Panc1 (cell line): ENCODE measurements around the gene METTL27. TPM values are rescaled to one million over a fixed set of nuclear protein-coding genes. Genes with fewer than 3 reads are reported as not detected.
A peak's percentile ranks its signal among the peaks of the same experiment; 100 is the strongest.

ENCODE experiments used
- ATAC-seq: fragments of 200-7000 bp; cut with Tn5 transposase; 2 replicates; pipeline ENCODE4 v1.9.1; 2020; ENCODE audit warnings: mild to moderate bottlenecking, moderate library complexity
- BruUV-seq: library from RNA; stranded (reverse); fragments of 400-500 nt; replicated peaks from 2 replicates; lab custom pipeline; 2021; lab: Mats Ljungman, UMichigan
- CTCF ChIA-PET: fragments of 300-600 bp; sonication (Branson Sonifier 250); formaldehyde crosslinking; loops from one replicate; lab custom pipeline; 2022; ENCODE audit warnings: antibody characterized with exemption; lab: Charles Lee
- POLR2A ChIA-PET: fragments of 300-600 bp; sonication (Branson Sonifier 250); formaldehyde crosslinking; loops from one replicate; lab custom pipeline; 2022; ENCODE audit warnings: antibody characterized with exemption; lab: Charles Lee
- DNase-seq: peaks from one replicate; pipeline ENCODE4 v3.0.0-alpha.2; 2010; ENCODE audit warnings: low read depth, low spot score
- H3K27ac ChIP-seq: 2 replicates; pipeline ENCODE4 v1.5.1; 2011; ENCODE audit warnings: mild to moderate bottlenecking, low read length, inconsistent platforms
- H3K27me3 ChIP-seq: fragments of 200-500 bp; sonication (Bioruptor generic); 2 replicates; pipeline ENCODE4 v1.6.0; 2014; ENCODE audit warnings: low read length, inconsistent platforms; ENCODE audit not compliant: control insufficient read depth, insufficient read depth
- H3K36me3 ChIP-seq: fragments of 200-500 bp; sonication (Bioruptor generic); 2 replicates; pipeline ENCODE4 v1.5.1; 2014; ENCODE audit warnings: inconsistent platforms, mild to moderate bottlenecking, low read length, moderate library complexity; ENCODE audit not compliant: control insufficient read depth, insufficient read depth
- H3K4me1 ChIP-seq: 2 replicates; pipeline ENCODE4 v1.5.1; 2011; ENCODE audit warnings: inconsistent platforms, mild to moderate bottlenecking, low read length, moderate library complexity; ENCODE audit not compliant: control insufficient read depth, insufficient read depth
- H3K4me3 ChIP-seq, 2 experiments: 2 replicates each; pipeline ENCODE4 v1.5.1; 2011 to 2012; ENCODE audit warnings: low read depth in 2 of 2, low read length in 2 of 2, mild to moderate bottlenecking in 2 of 2, inconsistent platforms in 1 of 2, moderate library complexity in 1 of 2
- H3K9me3 ChIP-seq: fragments of 200-500 bp; sonication (Bioruptor generic); 2 replicates; pipeline ENCODE4 v1.5.1; 2014; ENCODE audit warnings: low read depth, mild to moderate bottlenecking, inconsistent platforms, low read length, moderate library complexity; ENCODE audit not compliant: control insufficient read depth, insufficient read depth
- POLR2AphosphoS5 ChIP-seq: IDR thresholded peaks from 2 replicates; pipeline ENCODE4 v1.6.1; 2012; ENCODE audit warnings: mild to moderate bottlenecking, low read depth, low read length, moderate library complexity
- SIN3A ChIP-seq: IDR thresholded peaks from 2 replicates; pipeline ENCODE4 v1.6.1; 2012; ENCODE audit warnings: low read depth, mild to moderate bottlenecking, low read length, moderate library complexity, borderline replicate concordance; ENCODE audit not compliant: insufficient read depth
- TCF7L2 ChIP-seq: IDR thresholded peaks from 2 replicates; pipeline ENCODE4 v1.6.1; 2011; ENCODE audit warnings: mild to moderate bottlenecking, low read depth, low read length, inconsistent platforms
- in situ Hi-C: cut with HindIII; loops from 2 replicates; pipeline ENCODE4 v1.10.0; 2016; ENCODE audit warnings: low sequenced_read_pairs, low pct_unique_long_range_greater_than_20kb
- intact Hi-C: fragments of 100-400 bp; cut with micrococcal nuclease; formaldehyde crosslinking; loops from one replicate; pipeline ENCODE4 v1.10.0; 2022; ENCODE audit not compliant: unreplicated experiment
- total RNA-seq: library from RNA; stranded (reverse); gene quantifications from one replicate; pipeline ENCODE4 v1.2.1, GENCODE V29; 2021; ENCODE audit not compliant: unreplicated experiment
- TF ChIP-seq, protein P1 (sequence below), 2 experiments: IDR thresholded peaks; 2 replicates each; pipeline ENCODE4 v1.6.1; 2011 to 2012; ENCODE audit warnings: low read depth in 2 of 2, control low read depth in 1 of 2, low read length in 1 of 2, mild to moderate bottlenecking in 1 of 2, moderate library complexity in 1 of 2; ENCODE audit not compliant: insufficient read depth in 1 of 2
- TF ChIP-seq, protein P2 (sequence below): fragments of 450-650 bp; IDR thresholded peaks from 2 replicates; pipeline ENCODE4 v1.5.1; 2017; ENCODE audit warnings: mild to moderate bottlenecking

METTL27 gene
- total RNA-seq, 1 experiment from 2014 or later, result 3.4 TPM

DNA sequence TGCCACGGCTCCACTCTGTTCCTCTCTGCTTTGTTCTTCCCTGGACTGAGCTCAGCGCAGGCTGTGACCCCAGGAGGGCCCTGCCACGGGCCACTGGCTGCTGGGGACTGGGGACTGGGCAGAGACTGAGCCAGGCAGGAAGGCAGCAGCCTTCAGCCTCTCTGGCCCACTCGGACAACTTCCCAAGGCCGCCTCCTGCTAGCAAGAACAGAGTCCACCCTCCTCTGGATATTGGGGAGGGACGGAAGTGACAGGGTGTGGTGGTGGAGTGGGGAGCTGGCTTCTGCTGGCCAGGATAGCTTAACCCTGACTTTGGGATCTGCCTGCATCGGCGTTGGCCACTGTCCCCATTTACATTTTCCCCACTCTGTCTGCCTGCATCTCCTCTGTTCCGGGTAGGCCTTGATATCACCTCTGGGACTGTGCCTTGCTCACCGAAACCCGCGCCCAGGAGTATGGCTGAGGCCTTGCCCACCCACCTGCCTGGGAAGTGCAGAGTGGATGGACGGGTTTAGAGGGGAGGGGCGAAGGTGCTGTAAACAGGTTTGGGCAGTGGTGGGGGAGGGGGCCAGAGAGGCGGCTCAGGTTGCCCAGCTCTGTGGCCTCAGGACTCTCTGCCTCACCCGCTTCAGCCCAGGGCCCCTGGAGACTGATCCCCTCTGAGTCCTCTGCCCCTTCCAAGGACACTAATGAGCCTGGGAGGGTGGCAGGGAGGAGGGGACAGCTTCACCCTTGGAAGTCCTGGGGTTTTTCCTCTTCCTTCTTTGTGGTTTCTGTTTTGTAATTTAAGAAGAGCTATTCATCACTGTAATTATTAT, 10.3 kb downstream of the METTL27 start:
- peak overlapping the region; percentile 96 for H3K27ac ChIP-seq
- peak overlapping the region; percentile 73 to 97 for H3K4me3 ChIP-seq

DNA sequence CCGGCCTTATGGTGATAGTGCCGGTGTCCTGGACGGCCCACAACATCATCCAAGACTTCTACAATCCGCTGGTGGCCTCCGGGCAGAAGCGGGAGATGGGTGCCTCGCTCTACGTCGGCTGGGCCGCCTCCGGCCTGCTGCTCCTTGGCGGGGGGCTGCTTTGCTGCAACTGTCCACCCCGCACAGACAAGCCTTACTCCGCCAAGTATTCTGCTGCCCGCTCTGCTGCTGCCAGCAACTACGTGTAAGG, 10.8 kb downstream of the METTL27 start:
- Histone ChIP-seq H3K27me3 (no peaks in the 10 kb centered on the region), H3K9me3 (no peaks in the 10 kb centered on the region), H3K4me1 (peaks cover 38% of the 10 kb centered on the region), H3K36me3 (no peaks in the 10 kb centered on the region; the same call in 1 of the 2 replicates), H3K4me3 (peak overlapping the region; percentile 73 to 97), H3K27ac (peak overlapping the region; percentile 96)
- in situ Hi-C loops, result no loop called here
- CTCF ChIA-PET, result no interaction called here
- intact Hi-C loops, result no loop called here
- TF ChIP-seq TCF7L2 (no peak), POLR2AphosphoS5 (no peak), SIN3A (no peak)
- TF ChIP-seq, protein P1, sequence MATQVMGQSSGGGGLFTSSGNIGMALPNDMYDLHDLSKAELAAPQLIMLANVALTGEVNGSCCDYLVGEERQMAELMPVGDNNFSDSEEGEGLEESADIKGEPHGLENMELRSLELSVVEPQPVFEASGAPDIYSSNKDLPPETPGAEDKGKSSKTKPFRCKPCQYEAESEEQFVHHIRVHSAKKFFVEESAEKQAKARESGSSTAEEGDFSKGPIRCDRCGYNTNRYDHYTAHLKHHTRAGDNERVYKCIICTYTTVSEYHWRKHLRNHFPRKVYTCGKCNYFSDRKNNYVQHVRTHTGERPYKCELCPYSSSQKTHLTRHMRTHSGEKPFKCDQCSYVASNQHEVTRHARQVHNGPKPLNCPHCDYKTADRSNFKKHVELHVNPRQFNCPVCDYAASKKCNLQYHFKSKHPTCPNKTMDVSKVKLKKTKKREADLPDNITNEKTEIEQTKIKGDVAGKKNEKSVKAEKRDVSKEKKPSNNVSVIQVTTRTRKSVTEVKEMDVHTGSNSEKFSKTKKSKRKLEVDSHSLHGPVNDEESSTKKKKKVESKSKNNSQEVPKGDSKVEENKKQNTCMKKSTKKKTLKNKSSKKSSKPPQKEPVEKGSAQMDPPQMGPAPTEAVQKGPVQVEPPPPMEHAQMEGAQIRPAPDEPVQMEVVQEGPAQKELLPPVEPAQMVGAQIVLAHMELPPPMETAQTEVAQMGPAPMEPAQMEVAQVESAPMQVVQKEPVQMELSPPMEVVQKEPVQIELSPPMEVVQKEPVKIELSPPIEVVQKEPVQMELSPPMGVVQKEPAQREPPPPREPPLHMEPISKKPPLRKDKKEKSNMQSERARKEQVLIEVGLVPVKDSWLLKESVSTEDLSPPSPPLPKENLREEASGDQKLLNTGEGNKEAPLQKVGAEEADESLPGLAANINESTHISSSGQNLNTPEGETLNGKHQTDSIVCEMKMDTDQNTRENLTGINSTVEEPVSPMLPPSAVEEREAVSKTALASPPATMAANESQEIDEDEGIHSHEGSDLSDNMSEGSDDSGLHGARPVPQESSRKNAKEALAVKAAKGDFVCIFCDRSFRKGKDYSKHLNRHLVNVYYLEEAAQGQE (IDR thresholded peaks at IDR 0.05; ENCODE audit: insufficient read depth in 1 of 2, low read depth in 2 of 2, low read length in 1 of 2), result no peak
- TF ChIP-seq, protein P2, sequence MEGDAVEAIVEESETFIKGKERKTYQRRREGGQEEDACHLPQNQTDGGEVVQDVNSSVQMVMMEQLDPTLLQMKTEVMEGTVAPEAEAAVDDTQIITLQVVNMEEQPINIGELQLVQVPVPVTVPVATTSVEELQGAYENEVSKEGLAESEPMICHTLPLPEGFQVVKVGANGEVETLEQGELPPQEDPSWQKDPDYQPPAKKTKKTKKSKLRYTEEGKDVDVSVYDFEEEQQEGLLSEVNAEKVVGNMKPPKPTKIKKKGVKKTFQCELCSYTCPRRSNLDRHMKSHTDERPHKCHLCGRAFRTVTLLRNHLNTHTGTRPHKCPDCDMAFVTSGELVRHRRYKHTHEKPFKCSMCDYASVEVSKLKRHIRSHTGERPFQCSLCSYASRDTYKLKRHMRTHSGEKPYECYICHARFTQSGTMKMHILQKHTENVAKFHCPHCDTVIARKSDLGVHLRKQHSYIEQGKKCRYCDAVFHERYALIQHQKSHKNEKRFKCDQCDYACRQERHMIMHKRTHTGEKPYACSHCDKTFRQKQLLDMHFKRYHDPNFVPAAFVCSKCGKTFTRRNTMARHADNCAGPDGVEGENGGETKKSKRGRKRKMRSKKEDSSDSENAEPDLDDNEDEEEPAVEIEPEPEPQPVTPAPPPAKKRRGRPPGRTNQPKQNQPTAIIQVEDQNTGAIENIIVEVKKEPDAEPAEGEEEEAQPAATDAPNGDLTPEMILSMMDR, result no peak
- POLR2A ChIA-PET, result interaction anchor here (0.6 to 2.3 kb wide), 3 partner anchors 63 to 93 kb away, joined by 3 to 13 read pairs (median 3); partner anchors contain the start of gene ABHD11
- no TSS peak for BruUV-seq
- ATAC-seq (peak; percentile 2), DNase-seq (no peak)

More for the DNA sequence above, 10.3 kb downstream of the METTL27 start:
- in situ Hi-C loops, result no loop called here
- DNase-seq (no peak), ATAC-seq (peak; percentile 33)
- intact Hi-C loops, result no loop called here
- ChIA-PET CTCF (interaction anchor here (0.6 to 0.8 kb wide), 3 partner anchors 92 to 370 kb away, joined by 3 to 7 read pairs (median 5); no protein-coding TSS in a partner anchor), POLR2A (interaction anchor here (0.5 to 2.3 kb wide), 8 partner anchors 10 to 647 kb away, joined by 3 to 13 read pairs (median 4); partner anchors contain the start of genes ABHD11 and METTL27)
- Histone ChIP-seq H3K27me3 (no peaks in the 10 kb centered on the region), H3K36me3 (no peaks in the 10 kb centered on the region; the same call in 1 of the 2 replicates), H3K4me1 (peaks cover 33% of the 10 kb centered on the region), H3K9me3 (no peaks in the 10 kb centered on the region)
- no peak; the same call in 1 of the 2 replicates for TF ChIP-seq POLR2AphosphoS5
- TF ChIP-seq, protein P2, result no peak
- TF ChIP-seq, protein P1 (IDR thresholded peaks at IDR 0.05; ENCODE audit: insufficient read depth in 1 of 2, low read depth in 2 of 2, low read length in 1 of 2), result no peak
- TF ChIP-seq SIN3A, result no peak
- no peak for TF ChIP-seq TCF7L2
- no TSS peak for BruUV-seq
